ENCODE results near the gene CST3.
A peak's percentile ranks its signal among the peaks of the same experiment; 100 is the strongest.

The CST3 gene

DNA sequence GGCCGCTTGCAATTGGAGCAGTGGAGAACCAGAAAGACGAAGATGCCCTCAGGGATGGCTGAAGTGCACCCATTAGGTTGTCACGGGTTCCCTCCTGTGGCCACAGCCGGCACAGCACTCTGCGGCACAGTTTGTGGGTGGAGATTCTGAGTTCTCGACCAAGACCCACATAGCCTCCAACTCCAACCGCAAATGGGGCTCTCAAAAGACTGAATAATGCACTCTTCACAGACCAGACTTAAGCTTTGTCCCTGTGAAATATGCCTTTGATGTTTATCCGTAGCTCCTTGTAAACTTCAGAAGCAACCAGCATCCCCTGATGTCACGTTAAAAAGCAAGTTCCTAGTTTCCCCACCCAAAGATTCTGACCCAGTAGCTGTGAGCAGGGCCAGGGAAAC lies 31.1 kb downstream of the CST3 start:
- Histone ChIP-seq H4K20me1 (ENCODE audit: insufficient read depth, low read length) (no peaks in the 10 kb centered on the region), H2AFZ (ENCODE audit: low read length) (no peak overlapping the region), H3F3A (ENCODE audit: insufficient read depth, low read length) (no peaks in the 10 kb centered on the region), H3K9me2 (replicated peaks; ENCODE audit: insufficient read depth, low read length) (no peaks in the 10 kb centered on the region), H3K27ac (ENCODE audit: low read length) (no peak overlapping the region), H3K4me1 (ENCODE audit: low read length) (no peaks in the 10 kb centered on the region), H3K27me3 (replicated peaks; ENCODE audit: insufficient read depth, low read length) (no peaks in the 10 kb centered on the region), H3K9me3 (replicated peaks; ENCODE audit: insufficient read depth, low read length) (no peaks in the 10 kb centered on the region), H3K4me2 (ENCODE audit: low read depth, low read length) (no peak overlapping the region), H3K79me2 (ENCODE audit: low read length) (no peaks in the 10 kb centered on the region), H3K9ac (ENCODE audit: low read length) (no peak overlapping the region), H3K36me3 (replicated peaks; ENCODE audit: insufficient read depth, low read length) (no peaks in the 10 kb centered on the region), H3K4me3 (ENCODE audit: low read length) (no peak overlapping the region)
- DNase-seq, result peak; percentile 72
- TF ChIP-seq, protein P1, sequence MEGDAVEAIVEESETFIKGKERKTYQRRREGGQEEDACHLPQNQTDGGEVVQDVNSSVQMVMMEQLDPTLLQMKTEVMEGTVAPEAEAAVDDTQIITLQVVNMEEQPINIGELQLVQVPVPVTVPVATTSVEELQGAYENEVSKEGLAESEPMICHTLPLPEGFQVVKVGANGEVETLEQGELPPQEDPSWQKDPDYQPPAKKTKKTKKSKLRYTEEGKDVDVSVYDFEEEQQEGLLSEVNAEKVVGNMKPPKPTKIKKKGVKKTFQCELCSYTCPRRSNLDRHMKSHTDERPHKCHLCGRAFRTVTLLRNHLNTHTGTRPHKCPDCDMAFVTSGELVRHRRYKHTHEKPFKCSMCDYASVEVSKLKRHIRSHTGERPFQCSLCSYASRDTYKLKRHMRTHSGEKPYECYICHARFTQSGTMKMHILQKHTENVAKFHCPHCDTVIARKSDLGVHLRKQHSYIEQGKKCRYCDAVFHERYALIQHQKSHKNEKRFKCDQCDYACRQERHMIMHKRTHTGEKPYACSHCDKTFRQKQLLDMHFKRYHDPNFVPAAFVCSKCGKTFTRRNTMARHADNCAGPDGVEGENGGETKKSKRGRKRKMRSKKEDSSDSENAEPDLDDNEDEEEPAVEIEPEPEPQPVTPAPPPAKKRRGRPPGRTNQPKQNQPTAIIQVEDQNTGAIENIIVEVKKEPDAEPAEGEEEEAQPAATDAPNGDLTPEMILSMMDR (IDR thresholded peaks at IDR 0.05; ENCODE audit: low read length), result peak; percentile 87
- no peak for TF ChIP-seq EZH2 (optimal IDR thresholded peaks at IDR 0.05; ENCODE audit: low read depth, low read length)

DNA sequence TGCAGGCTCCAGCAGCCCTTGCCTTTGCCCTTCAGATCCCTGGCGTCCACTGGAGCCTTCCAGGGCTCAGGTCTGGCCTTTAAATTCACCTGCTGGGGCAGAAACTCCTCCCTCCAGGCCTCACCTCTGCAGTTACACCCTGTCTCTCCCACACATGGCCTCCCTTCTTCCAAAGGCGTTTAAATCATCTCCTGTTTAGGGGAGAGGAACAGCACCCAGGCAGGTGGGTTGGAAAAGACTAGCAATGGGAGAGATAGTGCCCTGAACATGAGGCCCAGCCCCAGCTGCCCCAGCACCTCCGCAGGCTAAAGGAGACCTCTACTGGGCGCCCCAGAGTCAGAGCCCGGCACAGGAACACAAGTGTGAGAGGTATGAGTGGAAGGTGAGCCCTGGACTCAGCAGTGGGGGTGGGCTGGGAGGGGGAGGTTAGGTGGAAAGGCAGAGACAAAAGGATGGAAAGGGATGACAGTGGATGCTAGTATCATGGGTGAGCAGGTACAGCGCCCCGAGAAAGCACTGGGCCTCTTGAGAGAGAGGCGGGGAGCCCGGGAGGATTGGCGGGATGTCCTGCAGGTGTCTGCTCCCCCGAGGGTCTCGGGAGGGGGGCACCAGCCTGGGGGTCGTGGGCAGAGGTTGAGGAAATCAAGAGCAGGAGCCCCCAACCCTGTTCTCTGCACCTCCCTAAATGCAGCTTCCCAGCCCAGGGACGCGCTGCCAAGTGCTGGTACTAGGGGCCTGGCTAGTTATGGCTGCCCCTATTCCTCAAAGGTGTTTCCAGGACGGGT lies 31.7 kb downstream of the CST3 start, which contains the start of gene CST9:
TSS of gene CST9 (minus strand) at position 51 of the 785 bp plus-strand sequence. CDS start 53 bp downstream, outside the sequence.
- H3K9me3 ChIP-seq (replicated peaks; ENCODE audit: insufficient read depth, low read length), result no peaks in the 10 kb centered on the region
- H3K4me2 ChIP-seq (ENCODE audit: low read depth, low read length), result no peak within 1 kb of the TSS
- H2AFZ ChIP-seq (ENCODE audit: low read length), result no peak within 1 kb of the TSS
- no peaks in the 10 kb centered on the region for H3K27me3 ChIP-seq (replicated peaks; ENCODE audit: insufficient read depth, low read length)
- no peaks in the 10 kb centered on the region for H3K36me3 ChIP-seq (replicated peaks; ENCODE audit: insufficient read depth, low read length)
- no peak for TF ChIP-seq EZH2phosphoT487 (IDR thresholded peaks at IDR 0.05; ENCODE audit: low read length)
- no peak for TF ChIP-seq EZH2 (optimal IDR thresholded peaks at IDR 0.05; ENCODE audit: low read depth, low read length)
- TF ChIP-seq, protein P1 (IDR thresholded peaks at IDR 0.05; ENCODE audit: low read length), result no peak
- no peak within 1 kb of the TSS for H3K9ac ChIP-seq (ENCODE audit: low read length)
- no peak within 1 kb of the TSS for H3K4me3 ChIP-seq (ENCODE audit: low read length)
- no peaks in the 10 kb centered on the region for H3K79me2 ChIP-seq (ENCODE audit: low read length)
- DNase-seq, result no peak
- no peaks in the 10 kb centered on the region for H3F3A ChIP-seq (ENCODE audit: insufficient read depth, low read length)
- no peaks in the 10 kb centered on the region for H3K4me1 ChIP-seq (ENCODE audit: low read length)
- no peak within 1 kb of the TSS for H3K27ac ChIP-seq (ENCODE audit: low read length)
- H4K20me1 ChIP-seq (ENCODE audit: insufficient read depth, low read length), result no peaks in the 10 kb centered on the region
- H3K9me2 ChIP-seq (replicated peaks; ENCODE audit: insufficient read depth, low read length), result no peaks in the 10 kb centered on the region

GRCh38 chr20:23604306-23604705 lies 33.4 kb downstream of the CST3 start:
- no peak overlapping the region for H3K4me2 ChIP-seq (ENCODE audit: low read depth, low read length)
- H3K4me1 ChIP-seq (ENCODE audit: low read length), result no peaks in the 10 kb centered on the region
- no peak overlapping the region for H3K27ac ChIP-seq (ENCODE audit: low read length)
- H3K79me2 ChIP-seq (ENCODE audit: low read length), result no peaks in the 10 kb centered on the region
- H3K9me3 ChIP-seq (replicated peaks; ENCODE audit: insufficient read depth, low read length), result no peaks in the 10 kb centered on the region
- H4K20me1 ChIP-seq (ENCODE audit: insufficient read depth, low read length), result no peaks in the 10 kb centered on the region
- no peak overlapping the region for H3K9ac ChIP-seq (ENCODE audit: low read length)
- TF ChIP-seq EZH2 (optimal IDR thresholded peaks at IDR 0.05; ENCODE audit: low read depth, low read length) (no peak), EZH2phosphoT487 (IDR thresholded peaks at IDR 0.05; ENCODE audit: low read length) (no peak)
- TF ChIP-seq, protein P1 (IDR thresholded peaks at IDR 0.05; ENCODE audit: low read length), result no peak
- no peak overlapping the region for H2AFZ ChIP-seq (ENCODE audit: low read length)
- no peak for DNase-seq
- H3K36me3 ChIP-seq (replicated peaks; ENCODE audit: insufficient read depth, low read length), result no peaks in the 10 kb centered on the region
- no peaks in the 10 kb centered on the region for H3K9me2 ChIP-seq (replicated peaks; ENCODE audit: insufficient read depth, low read length)
- H3F3A ChIP-seq (ENCODE audit: insufficient read depth, low read length), result no peaks in the 10 kb centered on the region
- no peaks in the 10 kb centered on the region for H3K27me3 ChIP-seq (replicated peaks; ENCODE audit: insufficient read depth, low read length)
- no peak overlapping the region for H3K4me3 ChIP-seq (ENCODE audit: low read length)

All from MM.1S (cell line).